Endothelial cell of umbilical vein (primary cell): ENCODE results near the gene SYT6. TPM values are rescaled to one million over a fixed set of nuclear protein-coding genes. Genes with fewer than 3 reads are reported as not detected.

ENCODE experiments used
- BruUV-seq: library from RNA; stranded (reverse); fragments of 400-500 nt; replicated peaks from 2 replicates; lab custom pipeline; 2021; lab: Mats Ljungman, UMichigan
- CTCF ChIA-PET: fragments of 300-600, 350-600 bp; sonication (Branson Sonifier 250); formaldehyde crosslinking; loops from one replicate; lab custom pipeline; 2021; ENCODE audit warnings: antibody characterized with exemption, inconsistent platforms; lab: Charles Lee
- POLR2A ChIA-PET: fragments of 300-600, 350-600 bp; sonication (Branson Sonifier 250); formaldehyde crosslinking; loops from one replicate; lab custom pipeline; 2021; ENCODE audit warnings: antibody characterized with exemption, inconsistent platforms; lab: Charles Lee
- DNase-seq: peaks from one replicate; pipeline ENCODE4 v3.0.0-alpha.2; 2011; ENCODE audit warnings: low read depth, low spot score
- FAIRE-seq: peaks from 2 replicates; lab custom pipeline; 2011; peaks lifted over from hg19 to GRCh38; lab: Jason Lieb, UNC
- H2AFZ ChIP-seq: 2 replicates; pipeline ENCODE4 v1.6.0; 2012; ENCODE audit warnings: low read depth, low read length, control low read depth, inconsistent platforms
- H3K27ac ChIP-seq: 2 replicates; pipeline ENCODE4 v1.5.1; 2011; ENCODE audit warnings: low read depth, mild to moderate bottlenecking, control low read depth, low read length, moderate library complexity; ENCODE audit not compliant: insufficient read depth
- H3K27me3 ChIP-seq, 2 experiments: 2 replicates each; pipeline versions ENCODE4 v1.6.0 to v1.6.1; 2011; ENCODE audit warnings: low read length in 2 of 2, mixed read lengths in 1 of 2; ENCODE audit not compliant: control insufficient read depth in 2 of 2, insufficient read depth in 2 of 2
- H3K36me3 ChIP-seq, 2 experiments: 2 replicates in 1 of 2; 3 replicates in 1 of 2; pipeline ENCODE4 v1.5.1; 2011; ENCODE audit warnings: low read length in 2 of 2, mild to moderate bottlenecking in 1 of 2, moderate library complexity in 1 of 2; ENCODE audit not compliant: control insufficient read depth in 2 of 2, insufficient read depth in 2 of 2; ENCODE audit errors: extremely low read depth in 1 of 2
- H3K4me1 ChIP-seq: 3 replicates; pipeline ENCODE4 v1.5.1; 2011; ENCODE audit warnings: mild to moderate bottlenecking, low read length; ENCODE audit not compliant: control insufficient read depth, insufficient read depth; ENCODE audit errors: extremely low read depth
- H3K4me2 ChIP-seq: 2 replicates; pipeline ENCODE4 v1.6.1; 2011; ENCODE audit warnings: low read length, control low read depth, mixed read lengths; ENCODE audit not compliant: insufficient read depth
- H3K4me3 ChIP-seq, 3 experiments: fragments of 200-600 bp in 1 of 3; sonication (generic), shearing (Covaris generic) in 1 of 3; replicated peaks in 1 of 3; 2 replicates each; pipeline ENCODE4 v1.5.1; 2011 to 2016; ENCODE audit warnings: control low read depth in 3 of 3, low read length in 3 of 3, mild to moderate bottlenecking in 2 of 3, inconsistent platforms in 1 of 3, low read depth in 1 of 3, moderate library complexity in 1 of 3; ENCODE audit not compliant: insufficient read depth in 1 of 3
- H3K79me2 ChIP-seq: 2 replicates; pipeline ENCODE4 v1.6.0; 2012; ENCODE audit warnings: low read length, inconsistent platforms; ENCODE audit not compliant: control insufficient read depth, insufficient read depth
- H3K9ac ChIP-seq: replicated peaks from 2 replicates; pipeline ENCODE3; 2011; ENCODE audit warnings: low read length, control low read depth; ENCODE audit not compliant: insufficient read depth; ENCODE audit errors: extremely low read depth
- H3K9me1 ChIP-seq: replicated peaks from 3 replicates; pipeline ENCODE4 v1.6.0; 2011; ENCODE audit warnings: mild to moderate bottlenecking, low read length; ENCODE audit not compliant: control insufficient read depth, insufficient read depth; ENCODE audit errors: extremely low read depth
- H3K9me3 ChIP-seq: replicated peaks from 2 replicates; pipeline ENCODE4 v1.5.1; 2012; ENCODE audit warnings: low read length, inconsistent platforms; ENCODE audit not compliant: control insufficient read depth, insufficient read depth
- H4K20me1 ChIP-seq: replicated peaks from 2 replicates; pipeline ENCODE3; 2011; ENCODE audit warnings: mild to moderate bottlenecking, low read length; ENCODE audit not compliant: control insufficient read depth, insufficient read depth; ENCODE audit errors: extremely low read depth
- CTCF ChIP-seq, 2 donors: IDR thresholded peaks; 1 replicate in 1 of 2; 2 replicates in 1 of 2; pipeline ENCODE4 v1.5.1; 2011; ENCODE audit warnings: low read length in 2 of 2, mild to moderate bottlenecking in 2 of 2, moderate library complexity in 2 of 2, control low read depth in 1 of 2, inconsistent platforms in 1 of 2, low read depth in 1 of 2; ENCODE audit not compliant: insufficient read depth in 1 of 2; ENCODE audit errors: extremely low read depth in 1 of 2
- EZH2 ChIP-seq: IDR thresholded peaks from 2 replicates; pipeline ENCODE4 v1.6.1; 2012; ENCODE audit warnings: borderline replicate concordance, low read depth, mild to moderate bottlenecking, moderate library complexity, low read length, inconsistent platforms; ENCODE audit not compliant: severe bottlenecking
- FOS ChIP-seq: IDR thresholded peaks from 2 replicates; pipeline ENCODE4 v1.6.1; 2011; ENCODE audit warnings: mild to moderate bottlenecking, low read length, moderate library complexity, borderline replicate concordance; ENCODE audit not compliant: insufficient read depth
- GATA2 ChIP-seq: IDR thresholded peaks from 2 replicates; pipeline ENCODE4 v1.7.0; 2011; ENCODE audit warnings: low read depth, mild to moderate bottlenecking, moderate library complexity, mixed read lengths, low read length; ENCODE audit not compliant: insufficient read length, insufficient read depth
- JUN ChIP-seq: IDR thresholded peaks from 2 replicates; pipeline ENCODE4 v1.6.1; 2011; ENCODE audit warnings: borderline replicate concordance, low read depth; ENCODE audit not compliant: insufficient read length, insufficient read depth
- MAX ChIP-seq: IDR thresholded peaks from 2 replicates; pipeline ENCODE4 v1.6.1; 2011; ENCODE audit not compliant: insufficient read depth, insufficient read length
- MYC ChIP-seq: IDR thresholded peaks from one replicate; pipeline ENCODE4 v1.6.1; 2011; ENCODE audit warnings: mild to moderate bottlenecking, low read depth, low read length
- POLR2A ChIP-seq: IDR thresholded peaks from 2 replicates; pipeline ENCODE4 v1.6.1; 2012; ENCODE audit warnings: low read depth, mild to moderate bottlenecking, control low read depth, low read length
- POLR2AphosphoS5 ChIP-seq: IDR thresholded peaks from 2 replicates; pipeline ENCODE4 v1.6.1; 2012; ENCODE audit warnings: low read depth, mild to moderate bottlenecking, control low read depth, low read length, moderate library complexity; ENCODE audit not compliant: insufficient read depth
- dilution Hi-C: fragments of 300-500 bp; cut with MboI; formaldehyde crosslinking; loops from one replicate; pipeline ENCODE4 v1.15.0; 2019; ENCODE audit warnings: low sequenced_read_pairs; ENCODE audit not compliant: extremely low pct_ligation_motif_present
- intact Hi-C: fragments of 100-400 bp; cut with micrococcal nuclease; formaldehyde crosslinking; loops from one replicate; pipeline ENCODE4 v1.10.0; 2022
- polyA plus RNA-seq, 4 experiments: library from polyadenylated mRNA; depleted of rRNA in 3 of 4; stranded (reverse) in 3 of 4; unstranded in 1 of 4; fragments of >200 nt; gene quantifications; 2 replicates each; pipeline versions ENCODE4 v1.2.1 to v1.2.3, GENCODE V29; 2011 to 2012; ENCODE audit warnings: missing spikeins in 1 of 4
- total RNA-seq: library from RNA; stranded (reverse); gene quantifications from 2 replicates; pipeline ENCODE4 v1.2.3, GENCODE V29; 2021

Gene SYT6
- total and polyA plus RNA-seq, 2 donors (not counting 3 experiments of a cell fraction or from before 2014, with no cell fraction given) = 0.04 TPM; not detected in 1

GRCh38 chr1:114154963-114155322 lies 1.3 kb upstream of the SYT6 start:
- no TSS peak for BruUV-seq
- Histone ChIP-seq H3K4me3 (no peak overlapping the region), H2AFZ (no peak overlapping the region), H4K20me1 (no peaks in the 10 kb centered on the region), H3K27me3 (peaks cover 59 to 61% of the 10 kb centered on the region in 2 experiments), H3K27ac (no peak overlapping the region), H3K9me1 (no peaks in the 10 kb centered on the region), H3K36me3 (no peaks in the 10 kb centered on the region), H3K9ac (no peak overlapping the region), H3K4me2 (no peak overlapping the region), H3K9me3 (no peaks in the 10 kb centered on the region), H3K79me2 (no peaks in the 10 kb centered on the region), H3K4me1 (no peaks in the 10 kb centered on the region)
- dilution Hi-C loops (no loop called here), intact Hi-C loops (loop anchor here (10.0 kb wide), 1 partner anchor 180 kb away; the partner anchor contains the start of gene OLFML3)
- POLR2A ChIA-PET = no interaction called here
- DNase-seq (peak; percentile 29), FAIRE-seq (peak; percentile 79)
- no peak for TF ChIP-seq EZH2
- TF ChIP-seq JUN = peak; percentile 22
- peak; percentile 34 for TF ChIP-seq FOS
- no peak for TF ChIP-seq CTCF (IDR thresholded peaks at IDR 0.05; ENCODE audit: extremely low read depth in 1 of 2, insufficient read depth in 1 of 2, low read depth in 1 of 2, low read length in 2 of 2)
- no peak for TF ChIP-seq POLR2AphosphoS5
- TF ChIP-seq MYC = no peak
- no peak for TF ChIP-seq GATA2
- no peak for TF ChIP-seq MAX
- TF ChIP-seq POLR2A = no peak
- CTCF ChIA-PET = interaction anchor here (0.9 to 1.4 kb wide), 3 partner anchors 9 to 176 kb away, joined by 3 to 5 read pairs (median 4); partner anchors contain the start of gene OLFML3
